GM19397 (cell line): Measurements from ENCODE around the gene CCDC74A.
A peak's percentile ranks its signal among the peaks of the same experiment; 100 is the strongest.
"Not testable (repeated sequence)": the region's sequence is repeated elsewhere in the genome, so short reads cannot be mapped to it uniquely, and the experiment has no call there.

Experiments used
- ATAC-seq: cut with Tn5 transposase; IDR thresholded peaks from one replicate; pipeline ENCODE4 v1.9.1; 2021; ENCODE audit warnings: mild to moderate bottlenecking, moderate library complexity; ENCODE audit not compliant: unreplicated experiment

The CCDC74A gene

DNA sequence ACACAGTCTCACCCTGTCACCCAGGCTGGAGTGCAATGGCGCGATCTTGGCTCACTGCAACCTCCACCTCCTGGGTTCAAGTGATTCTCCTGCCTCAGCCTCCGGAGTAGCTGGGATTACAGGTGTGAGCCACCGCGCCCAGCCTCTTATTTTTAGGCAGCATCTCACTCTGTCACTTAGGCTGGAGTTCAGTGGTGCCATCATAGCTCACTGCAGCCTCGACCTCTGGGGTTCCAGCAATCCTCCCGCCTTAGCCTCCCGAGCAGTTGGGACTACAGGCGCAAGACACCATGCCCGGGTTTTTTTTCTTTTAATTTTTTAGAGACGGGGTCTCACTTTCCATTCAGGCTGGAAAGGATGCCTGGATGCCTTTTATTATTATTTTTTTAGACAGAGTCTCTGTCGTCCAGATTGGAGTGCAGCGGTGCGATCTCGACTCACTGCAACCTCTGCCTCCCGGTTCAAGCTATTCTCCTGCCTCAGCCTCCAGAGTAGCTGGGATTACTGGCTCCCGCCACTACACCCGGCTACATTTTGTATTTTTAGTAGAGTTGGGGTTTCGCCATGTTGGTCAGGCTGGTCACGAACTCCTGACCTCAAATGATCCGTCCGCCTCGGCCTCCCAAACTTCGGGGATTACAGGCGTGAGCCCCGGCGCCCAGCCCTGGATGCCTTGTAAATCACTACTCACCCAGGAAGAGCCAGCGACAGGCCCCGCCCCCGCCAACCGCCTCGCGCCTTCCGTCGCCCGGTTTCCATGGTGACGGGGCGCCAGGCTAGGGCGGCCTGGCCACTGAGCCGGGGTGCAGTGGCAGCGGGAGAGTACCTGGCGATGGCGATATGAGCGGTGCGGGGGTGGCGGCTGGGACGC lies at the start of gene CCDC74A:
CCDC74A (plus strand) TSS at position 758 of the 871 bp plus-strand sequence; CDS start at position 841, 83 bp downstream.
- peak; percentile 93 for ATAC-seq

DNA sequence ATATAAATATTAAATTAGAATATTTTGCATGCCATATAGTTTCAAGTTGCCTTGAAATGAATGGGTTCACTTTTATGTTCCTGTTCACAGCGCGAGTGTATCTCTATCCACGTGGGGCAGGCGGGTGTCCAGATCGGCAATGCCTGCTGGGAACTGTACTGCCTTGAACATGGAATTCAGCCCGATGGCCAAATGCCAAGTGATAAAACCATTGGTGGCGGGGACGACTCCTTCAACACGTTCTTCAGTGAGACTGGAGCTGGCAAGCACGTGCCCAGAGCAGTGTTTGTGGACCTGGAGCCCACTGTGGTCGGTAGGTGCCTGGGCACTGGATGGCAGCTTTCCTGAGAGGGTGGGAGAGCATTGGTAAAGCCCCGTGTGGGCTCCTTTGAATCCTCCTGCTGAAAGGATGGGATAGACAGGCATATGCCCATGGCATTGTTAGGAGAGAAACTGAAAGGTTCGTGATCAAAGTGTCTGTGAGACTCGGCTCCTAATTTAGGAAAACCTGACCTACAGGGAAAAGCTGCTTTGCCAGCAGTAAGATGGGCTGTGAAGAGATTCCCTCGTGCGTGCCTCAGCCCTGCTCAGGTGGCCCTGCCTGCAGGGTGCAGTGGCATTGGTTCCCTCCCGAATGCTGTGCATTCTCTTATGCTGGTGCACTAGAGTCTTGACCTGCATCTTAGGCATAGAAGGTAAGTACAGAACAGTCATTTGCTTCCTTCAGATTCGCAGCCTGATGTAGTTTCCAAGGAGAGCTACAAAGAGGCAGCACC lies 49.4 kb upstream of the CCDC74A start:
- not testable (repeated sequence) for ATAC-seq

DNA sequence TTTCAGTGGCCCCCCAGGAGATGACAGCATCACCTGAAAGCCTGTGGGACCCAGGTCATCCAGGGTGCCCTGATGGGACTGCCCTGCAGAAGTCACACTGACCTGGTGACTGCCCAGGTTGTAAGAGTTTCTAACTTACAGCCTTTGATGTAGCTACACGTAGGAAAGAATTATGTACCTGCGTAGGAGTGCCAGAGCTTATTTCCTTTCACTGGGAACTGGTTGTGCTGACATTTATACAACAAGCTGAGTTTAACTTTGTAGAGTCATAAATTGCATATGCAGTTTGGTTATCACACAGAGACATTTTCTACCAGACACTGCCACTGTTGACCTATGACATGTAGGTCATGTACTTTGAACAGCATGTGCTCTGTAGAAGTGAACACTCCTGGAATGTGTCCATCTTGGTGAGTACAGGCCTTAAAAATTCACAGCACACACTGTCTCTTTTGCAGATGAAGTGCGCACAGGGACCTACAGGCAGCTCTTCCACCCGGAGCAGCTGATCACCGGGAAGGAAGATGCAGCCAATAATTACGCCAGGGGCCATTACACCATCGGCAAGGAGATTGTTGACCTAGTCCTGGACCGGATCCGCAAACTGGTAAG lies 48.7 kb upstream of the CCDC74A start:
- not testable (repeated sequence) for ATAC-seq

DNA sequence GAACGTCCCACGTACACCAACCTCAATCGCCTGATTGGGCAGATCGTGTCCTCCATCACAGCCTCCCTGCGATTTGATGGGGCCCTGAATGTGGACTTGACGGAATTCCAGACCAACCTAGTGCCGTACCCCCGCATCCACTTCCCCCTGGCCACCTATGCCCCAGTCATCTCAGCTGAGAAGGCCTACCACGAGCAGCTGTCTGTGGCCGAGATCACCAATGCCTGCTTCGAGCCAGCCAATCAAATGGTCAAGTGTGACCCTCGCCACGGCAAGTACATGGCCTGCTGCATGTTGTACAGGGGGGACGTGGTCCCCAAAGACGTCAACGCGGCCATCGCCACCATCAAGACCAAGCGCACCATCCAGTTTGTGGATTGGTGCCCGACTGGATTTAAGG lies 47.3 kb upstream of the CCDC74A start:
- ATAC-seq = not testable (repeated sequence)

DNA sequence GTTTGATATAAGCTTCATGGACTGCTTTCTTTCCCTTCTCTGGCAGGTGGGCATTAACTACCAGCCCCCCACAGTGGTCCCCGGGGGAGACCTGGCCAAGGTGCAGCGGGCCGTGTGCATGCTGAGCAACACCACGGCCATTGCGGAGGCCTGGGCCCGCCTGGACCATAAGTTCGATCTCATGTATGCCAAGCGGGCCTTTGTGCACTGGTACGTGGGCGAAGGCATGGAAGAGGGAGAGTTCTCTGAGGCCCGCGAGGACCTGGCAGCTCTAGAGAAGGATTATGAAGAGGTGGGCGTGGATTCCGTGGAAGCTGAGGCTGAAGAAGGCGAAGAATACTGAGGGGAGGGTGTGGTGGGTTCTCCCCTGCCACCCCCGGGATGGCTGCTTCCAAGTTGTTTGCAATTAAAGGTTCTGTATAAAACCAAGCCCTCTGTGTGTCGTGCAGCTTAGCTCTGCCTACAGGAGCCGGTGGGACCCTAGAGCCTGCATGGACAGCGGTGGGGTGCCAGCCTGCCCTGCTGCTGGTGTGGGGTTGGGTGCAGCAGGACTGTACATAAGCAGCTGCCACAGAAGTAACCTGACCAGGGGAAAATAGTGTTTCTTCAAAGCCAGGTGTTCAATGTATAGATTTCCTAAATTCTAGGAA lies 45.1 kb upstream of the CCDC74A start:
- ATAC-seq = not testable (repeated sequence)

DNA sequence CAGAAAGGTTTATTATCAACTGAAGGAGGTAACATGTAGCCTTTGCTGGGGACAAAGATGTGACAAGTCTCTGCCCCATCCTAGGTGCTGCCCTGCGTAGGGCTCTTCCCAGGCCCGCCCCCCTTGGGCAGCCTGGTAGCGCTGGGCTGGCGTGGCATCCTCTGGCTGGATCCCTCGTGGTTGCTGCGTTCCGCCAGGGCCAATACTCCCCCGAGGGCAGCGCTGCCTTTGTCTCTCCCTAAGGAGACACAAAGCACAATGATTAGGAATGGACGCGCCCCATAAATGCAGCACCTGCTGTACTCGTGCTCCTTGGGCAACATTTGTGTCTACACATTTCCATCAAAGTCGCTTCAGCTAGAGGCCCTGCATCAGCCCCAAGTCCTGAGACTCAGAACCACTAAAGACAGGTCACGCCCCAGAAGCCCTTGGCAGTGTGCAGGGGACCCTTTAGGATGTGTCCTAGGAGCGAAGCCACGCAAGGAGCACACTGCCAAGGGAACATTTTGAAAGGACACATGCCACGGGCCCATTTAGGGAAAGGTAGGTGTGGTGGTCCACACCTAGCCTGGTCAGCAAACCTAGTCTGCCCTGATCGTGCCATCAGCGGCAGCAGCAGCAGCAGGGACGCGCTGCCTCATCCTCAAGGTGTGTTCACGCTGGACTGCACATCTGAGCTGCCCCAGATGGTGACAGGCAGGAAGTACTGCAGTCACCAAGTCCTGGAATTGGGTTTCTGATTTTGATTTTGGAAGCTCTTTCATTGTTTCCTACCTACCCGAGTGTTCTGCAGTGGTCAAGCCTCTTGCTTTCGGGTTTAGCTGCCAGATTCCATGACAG lies 43.5 kb upstream of the CCDC74A start:
- not testable (repeated sequence) for ATAC-seq

DNA sequence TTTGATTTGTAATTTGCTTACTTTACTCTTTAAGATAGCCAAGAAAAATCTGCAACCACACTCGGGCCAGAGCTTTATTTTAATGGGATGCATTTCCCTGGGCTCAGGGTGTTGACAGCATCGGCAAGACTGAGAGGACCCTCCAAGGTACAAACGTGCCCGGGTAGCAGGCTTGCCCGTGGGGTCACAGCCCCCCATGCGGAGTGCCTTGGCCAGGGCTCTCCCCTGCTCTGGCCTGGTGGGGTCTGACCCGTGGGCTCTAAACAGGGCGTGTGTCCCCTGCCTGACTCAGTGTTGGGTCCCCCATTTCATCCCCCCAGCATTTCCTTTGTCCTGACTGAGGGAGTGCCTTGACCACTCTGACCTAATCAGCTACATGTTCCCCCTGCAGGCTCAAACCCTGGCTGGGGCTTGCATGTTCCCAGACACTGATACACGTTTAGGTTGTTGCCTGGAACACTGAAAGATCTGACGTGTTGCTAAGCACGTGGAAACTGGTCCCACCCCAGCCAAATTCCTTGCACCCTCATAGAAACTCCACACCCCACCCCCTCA lies 42.7 kb upstream of the CCDC74A start:
- ATAC-seq = not testable (repeated sequence)

DNA sequence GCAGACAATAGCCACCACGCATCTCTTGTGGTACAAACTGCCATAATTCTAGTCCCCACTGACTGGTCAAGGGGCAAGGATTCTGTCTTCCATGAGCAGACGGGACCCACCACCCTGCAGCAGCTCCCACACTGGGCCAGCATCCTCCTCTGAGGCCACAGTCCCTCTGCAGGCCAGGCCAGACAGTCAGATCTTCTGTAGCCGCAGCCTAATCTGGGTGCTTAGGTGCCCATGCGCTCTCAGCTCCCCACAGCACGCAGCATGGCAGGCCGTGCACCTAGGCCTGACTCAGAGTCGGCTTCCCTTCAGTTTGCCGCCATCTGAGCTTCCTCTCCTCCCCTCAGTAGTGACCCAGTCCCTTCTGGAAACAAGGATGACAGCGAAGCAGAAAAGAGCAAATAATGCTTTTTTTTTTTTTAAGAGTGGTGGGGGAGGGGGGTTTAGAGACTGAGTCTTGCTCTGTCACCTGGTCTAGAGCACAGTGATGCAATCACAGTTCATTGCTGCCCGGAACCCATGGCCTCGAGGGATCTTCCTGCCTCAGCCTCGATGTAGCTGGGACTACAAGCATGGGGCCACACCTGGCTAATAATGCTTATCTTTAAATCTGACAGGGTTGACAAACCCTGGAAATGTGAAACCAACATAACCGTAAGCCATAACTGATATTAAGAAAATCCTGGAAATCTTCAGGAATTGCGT lies 41.3 kb upstream of the CCDC74A start:
- ATAC-seq = not testable (repeated sequence)

DNA sequence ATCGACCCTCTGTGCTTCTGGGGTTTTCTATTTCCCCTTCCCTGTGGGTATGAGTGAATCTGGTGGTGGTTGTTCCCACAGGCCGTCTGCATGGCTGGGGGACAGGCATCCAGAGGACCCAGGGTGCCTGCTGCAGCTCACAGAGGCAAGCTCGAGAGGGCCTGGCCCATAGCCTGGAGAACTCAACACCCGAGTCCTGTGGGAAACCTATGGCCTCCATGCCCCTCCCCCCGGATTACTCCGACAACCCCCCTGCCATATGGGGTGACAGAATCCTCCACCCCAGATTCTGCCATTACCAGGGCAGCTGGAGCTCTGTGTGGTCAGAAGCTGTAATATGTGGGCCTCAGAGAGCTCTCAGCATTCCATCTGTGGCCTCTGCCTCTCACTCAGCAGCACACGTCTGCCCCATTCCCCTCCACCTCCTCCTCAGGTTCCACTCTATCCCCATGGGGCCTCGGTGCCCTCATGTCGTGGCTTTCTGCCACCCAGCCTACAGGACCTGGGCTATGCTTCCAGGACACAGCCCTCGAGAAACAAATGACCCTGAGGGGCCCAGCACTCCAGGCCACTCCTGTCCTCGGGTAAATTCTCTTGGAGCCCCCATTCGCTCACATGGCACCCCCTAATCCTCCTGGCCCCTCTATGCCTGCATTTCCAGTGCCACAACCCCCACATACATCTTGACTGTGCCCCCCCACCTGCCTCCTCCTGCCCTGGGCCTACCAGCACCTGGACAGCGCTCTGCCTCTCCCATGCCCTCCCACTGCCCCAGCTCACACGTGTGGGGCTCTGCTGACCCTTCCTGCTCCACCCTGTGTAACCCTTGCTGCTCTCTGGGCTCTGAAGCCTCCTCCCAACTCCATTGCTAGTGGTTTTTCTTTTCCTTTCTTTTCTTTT lies 39.1 kb upstream of the CCDC74A start:
- ATAC-seq = no peak

DNA sequence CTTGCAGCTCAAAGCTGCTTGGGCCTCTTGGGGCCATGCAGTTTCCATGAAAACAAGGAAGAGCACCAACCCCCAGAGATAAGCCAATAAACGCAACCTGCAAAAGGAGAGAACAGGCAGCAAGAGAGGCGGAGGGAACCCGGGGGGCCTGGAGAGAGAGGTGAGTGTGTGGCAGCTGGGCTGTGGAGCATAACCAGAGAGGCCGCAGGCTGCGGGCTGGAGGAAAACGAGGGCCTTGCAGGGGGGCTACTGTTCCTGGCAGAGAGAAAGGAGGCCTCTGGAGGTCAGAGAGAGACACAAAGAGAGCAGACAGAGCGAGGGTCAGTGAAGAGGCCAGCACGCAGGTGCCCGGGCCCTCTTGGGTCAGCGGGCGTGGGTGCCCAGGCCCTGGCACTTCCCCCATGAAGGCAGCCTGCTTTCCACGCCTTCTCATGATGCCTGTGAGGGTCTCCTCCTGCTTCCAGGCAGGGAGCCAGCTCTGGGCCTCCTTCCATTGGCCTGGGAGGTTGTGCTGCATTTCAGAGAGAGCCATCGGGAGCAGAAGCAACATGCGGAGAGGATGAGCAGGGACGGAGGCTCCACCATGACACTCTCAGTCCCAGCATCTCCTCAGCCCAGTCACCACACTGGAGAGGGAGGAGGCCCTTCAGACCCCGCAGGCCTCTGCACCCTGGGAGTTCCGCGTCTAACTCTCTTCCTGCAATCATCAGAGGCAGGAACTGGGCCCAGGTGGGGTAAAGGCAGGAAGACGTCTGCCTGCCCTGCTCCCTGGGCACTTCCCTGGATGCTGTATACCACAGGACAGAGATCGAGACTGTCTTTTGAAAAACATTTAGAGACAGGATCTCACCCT lies 36.8 kb upstream of the CCDC74A start:
- not testable (repeated sequence) for ATAC-seq

DNA sequence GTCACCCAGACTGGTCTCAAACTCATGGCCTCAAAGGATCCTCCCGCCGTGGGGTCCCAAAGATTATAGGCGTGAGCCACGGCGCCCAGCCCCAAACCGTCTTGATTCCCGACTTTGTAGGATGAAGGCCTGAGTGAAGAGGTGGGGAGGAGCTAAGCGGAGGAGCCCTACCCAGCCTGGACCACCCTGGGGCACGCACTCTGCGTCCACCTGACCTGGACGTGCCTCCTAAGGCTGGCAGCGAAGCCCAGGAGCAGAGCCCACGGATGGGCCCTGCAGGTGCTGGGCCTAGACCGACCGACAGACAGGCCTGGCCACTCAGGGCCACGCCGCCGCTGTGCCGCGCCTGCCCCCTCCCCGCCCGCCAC lies 36.2 kb upstream of the CCDC74A start:
- peak; percentile 3 for ATAC-seq

DNA sequence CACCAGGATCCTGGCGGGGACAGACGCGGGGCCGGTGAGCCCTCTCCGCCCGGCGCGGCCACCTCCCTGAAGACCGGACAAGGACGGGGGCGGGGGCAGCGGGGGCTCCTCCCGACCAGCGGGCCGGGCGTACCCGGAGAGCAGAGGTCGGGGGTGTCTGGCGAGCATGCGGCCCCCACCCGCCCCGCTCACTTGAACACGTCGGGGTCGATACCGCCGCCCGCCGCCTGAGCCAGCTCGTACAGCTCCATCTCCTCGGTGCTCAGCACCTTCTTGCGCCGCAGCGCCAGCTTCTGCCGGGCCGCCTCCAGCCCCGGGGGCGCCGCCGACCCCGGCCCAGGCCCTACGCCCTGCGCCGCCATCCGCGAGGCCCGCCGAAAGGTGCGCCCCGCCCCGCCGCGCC lies 35.7 kb upstream of the CCDC74A start, which contains the start of gene MZT2A:
MZT2A (minus strand) TSS at position 383 of the 403 bp plus-strand sequence; CDS start at position 362, 21 bp downstream.
- ATAC-seq = peak; percentile 24

DNA sequence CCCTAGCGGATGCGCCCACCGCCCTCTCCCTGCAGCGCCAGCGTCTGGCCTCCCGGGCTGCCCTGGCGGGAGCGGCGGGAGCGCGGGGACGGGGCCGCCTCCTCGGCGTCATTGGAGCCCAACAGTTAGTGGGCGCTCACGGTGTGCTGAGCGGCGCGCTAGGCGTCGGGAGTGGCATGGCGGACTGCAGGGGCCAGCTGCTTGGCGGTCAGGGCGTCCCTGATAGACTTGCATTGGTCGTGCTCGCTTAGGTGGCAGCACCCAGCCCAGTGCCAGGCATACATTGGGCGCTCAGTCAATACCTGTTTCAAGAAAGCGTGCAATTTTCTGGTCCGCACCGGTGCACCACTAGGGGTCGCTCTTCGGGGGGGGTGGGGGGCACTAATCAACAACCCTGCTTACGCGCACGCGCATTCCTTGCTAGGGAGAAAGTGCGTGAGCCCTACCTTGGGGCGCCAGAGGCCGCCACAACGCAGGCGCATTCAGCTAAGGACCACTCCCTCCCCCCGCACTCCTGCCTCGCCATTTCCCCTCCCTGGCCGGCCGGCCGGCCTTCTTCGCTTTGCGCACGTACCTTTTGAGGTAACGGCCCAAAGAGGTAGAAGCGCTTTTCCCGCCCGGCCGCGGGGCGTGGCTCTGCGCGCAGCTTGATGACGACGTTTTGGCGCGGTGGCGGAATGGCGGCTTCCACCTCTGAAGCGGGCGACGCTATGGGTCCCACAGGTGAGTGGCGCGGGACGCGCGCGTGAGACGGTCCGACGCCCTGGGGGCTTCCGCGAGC lies 35.1 kb upstream of the CCDC74A start:
- peak; percentile 73 for ATAC-seq

DNA sequence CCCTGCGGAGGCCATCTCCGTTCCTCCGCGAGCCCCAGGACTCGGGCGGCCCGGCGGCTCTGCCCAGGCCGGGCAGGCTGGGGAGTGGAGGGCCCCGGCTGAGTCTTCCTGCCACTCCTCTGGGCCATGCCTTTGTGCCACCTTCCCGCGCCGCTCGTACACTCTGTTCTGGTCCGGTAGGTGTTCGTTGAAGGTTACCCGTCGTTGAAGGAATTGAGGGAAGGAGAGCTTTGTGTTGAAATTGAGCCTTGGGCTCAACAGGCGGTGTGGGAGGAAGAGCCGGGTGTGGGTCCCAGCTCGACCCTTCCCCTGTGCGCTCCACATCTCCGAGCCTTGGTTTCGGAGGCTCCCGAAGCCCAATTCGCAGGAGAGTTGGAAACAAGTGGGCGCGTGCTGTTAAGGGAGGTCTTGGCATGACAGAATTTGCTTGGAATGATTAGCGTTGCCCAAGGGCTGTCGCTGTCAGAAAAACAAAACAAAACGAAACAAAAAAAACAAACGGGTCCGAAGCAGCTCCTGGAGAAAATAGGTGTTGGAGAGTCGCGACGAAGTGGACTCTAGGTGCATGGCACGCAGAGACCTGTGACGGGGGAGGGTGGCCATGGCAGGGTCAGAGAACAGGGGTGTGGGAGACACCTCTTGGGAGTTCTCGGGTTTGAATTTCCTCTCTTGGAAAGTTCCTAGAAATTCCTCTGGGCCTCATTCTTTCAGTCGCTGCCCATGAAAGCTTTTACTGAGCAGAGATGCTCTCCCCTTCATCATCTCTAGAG lies 34.3 kb upstream of the CCDC74A start:
- peak; percentile 12 for ATAC-seq

DNA sequence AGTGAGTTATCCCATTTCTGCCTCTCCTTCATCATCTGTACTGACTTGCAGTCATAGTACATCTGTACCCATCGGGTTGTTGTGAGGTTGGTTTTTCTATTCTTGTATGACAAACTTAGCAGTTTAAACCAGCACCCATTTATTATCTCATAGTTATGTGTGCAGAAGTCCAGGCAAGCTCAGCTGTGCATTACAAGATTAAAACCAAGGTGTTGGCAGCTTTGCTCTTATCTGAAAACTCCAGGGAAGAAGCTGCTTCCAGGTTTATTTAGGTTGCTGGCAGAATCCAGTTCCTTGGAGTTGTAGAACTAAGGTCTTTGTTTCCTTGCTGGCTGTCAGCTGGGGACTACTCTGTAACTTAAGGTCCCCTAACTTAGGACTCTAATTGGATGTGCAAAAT lies 32.2 kb upstream of the CCDC74A start:
- not testable (repeated sequence) for ATAC-seq
